ENCODE measurements around the gene UQCC5.

The UQCC5 gene

DNA sequence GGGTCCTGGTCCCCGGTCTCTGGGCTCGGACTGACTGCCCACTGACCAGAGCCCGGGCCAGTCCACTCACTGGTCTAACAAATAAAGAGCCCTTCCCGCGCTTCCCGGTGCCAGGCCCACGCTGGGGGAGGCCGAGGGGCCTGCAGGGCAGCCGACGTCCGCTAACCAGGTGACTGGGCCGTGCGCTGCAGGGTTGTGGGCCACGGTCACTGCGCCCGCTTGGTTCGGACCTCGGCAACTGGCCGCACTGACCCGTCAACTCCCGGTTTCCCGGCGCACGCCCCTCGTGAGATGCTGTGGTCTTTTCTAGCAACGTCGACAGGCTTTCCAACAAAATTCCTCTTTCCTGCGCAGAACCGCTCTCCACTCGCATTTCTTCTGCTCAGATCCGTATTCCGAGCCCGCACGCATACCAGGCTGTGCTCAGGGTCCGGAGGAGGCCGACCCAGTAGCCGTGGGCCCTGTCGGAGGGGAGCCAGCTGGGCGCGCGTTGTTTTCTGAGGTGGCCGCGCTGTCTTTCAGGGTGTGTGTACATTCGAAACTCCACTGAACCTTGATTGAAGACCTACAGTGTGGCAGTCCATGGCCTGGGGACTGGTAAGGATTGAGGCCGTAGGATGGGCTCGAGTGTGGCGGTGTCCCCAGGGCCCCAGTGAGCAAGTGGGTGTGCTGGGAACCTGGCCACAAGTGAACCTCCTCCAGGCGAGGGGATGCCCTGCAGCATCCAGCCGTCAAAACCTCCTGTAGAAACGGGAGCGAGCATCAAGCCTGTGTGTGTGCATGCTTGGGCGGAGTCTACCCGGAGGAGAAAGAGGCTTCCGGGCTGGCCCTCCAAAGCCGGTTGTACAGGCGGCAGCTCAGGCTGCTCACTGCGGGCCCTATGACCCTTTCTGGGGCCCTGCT is 1.9 kb upstream of the UQCC5 start:
- DNase-seq: no peak

DNA sequence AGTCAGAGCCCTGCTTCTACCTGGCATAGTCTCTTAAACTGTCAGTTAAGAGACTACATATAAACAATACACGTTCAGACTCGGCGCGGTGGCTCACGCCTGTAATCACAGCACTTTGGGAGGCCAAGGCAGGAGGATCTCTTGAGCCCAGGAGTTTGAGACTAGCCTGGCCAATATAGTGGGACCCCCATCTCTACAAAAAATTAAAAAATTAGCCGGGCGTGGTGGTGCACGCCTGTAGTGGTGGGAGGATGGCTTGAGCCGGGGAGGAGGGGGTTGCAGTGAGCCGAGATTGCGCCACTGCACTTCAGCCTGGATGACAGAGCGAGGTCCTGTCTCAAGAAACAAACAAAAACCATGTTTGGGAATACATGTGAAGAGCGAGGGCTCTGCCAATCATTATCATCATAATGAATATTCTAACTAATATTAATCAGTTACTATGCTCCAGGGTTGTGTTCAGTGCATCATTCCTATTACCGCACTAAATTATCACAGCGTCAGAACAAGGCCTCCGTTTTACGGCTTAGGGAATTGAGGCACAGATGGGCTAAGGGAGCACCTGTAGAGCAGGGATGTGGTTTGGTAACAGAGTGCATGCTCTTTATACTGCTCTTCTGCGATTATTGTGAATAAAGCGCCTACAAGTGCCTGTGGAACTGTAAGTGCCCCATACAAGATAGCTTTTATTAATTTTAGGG is 844 bp upstream of the UQCC5 start:
- no peak for DNase-seq

GRCh38 chr3:52536112-52536368 is 365 bp upstream of the UQCC5 start:
- DNase-seq: no peak

- peak in 1 of 2 donors; percentile 13 for DNase-seq
Observed at GRCh38 chr3:52537165-52537620, 788 bp downstream of the UQCC5 start.

DNA sequence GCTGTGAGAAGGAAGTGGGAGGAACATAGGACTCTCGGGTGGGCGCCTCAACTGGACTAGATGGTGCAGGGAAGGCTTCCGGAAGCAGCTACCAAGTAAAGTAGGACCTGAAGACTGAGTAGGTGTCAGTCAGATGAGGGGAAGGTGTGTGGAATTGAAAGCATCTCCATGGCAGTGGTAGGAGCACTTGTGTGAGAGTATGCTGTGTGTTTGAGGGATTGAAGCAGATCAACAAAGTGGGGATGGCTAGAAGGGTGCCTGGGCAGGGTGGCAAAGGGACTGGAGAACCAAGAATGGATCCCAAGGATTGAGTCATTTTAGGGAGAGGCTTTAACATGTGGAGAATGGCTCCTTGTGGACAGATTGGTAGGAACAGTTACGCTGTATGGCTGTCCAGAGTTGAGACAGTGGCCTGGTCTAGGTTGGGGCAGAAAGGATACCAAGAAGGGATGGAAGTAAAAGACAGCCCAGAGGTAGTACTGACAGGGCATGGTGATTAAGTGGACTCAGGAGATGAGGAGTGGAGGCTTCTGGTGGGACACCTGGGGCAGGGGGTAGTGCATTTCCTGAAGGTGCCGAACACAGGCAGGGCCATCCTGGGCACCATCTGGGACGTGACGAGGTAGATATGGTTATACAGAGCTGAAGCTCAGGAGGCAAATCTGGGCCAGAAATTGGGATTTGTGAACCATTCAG is 1.5 kb downstream of the UQCC5 start:
- DNase-seq: no peak

- peak in 1 of 2 donors; percentile 14 for DNase-seq
Observed at GRCh38 chr3:52539010-52539653, 2.7 kb downstream of the UQCC5 start.

DNA sequence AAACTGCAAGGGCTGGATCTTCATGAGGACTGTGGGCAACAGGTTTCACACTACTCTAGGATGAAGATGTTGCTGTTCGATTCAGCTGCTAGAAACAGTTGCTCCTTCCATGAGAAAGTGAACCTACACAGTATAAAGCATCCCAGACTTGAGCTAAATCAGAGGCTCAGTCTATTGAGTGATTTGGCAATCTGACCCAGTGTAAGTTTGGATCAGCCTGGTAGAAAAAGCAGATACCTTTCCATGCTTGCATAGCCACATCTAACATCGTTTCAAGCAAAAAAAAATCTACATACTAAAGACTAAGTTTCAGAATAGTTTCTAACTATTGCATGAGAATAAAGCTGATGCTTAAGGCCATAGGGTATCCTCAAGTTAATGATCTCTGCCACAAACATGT is 4.6 kb downstream of the UQCC5 start:
- no peak for DNase-seq

GRCh38 chr3:52544937-52545336 is 8.5 kb downstream of the UQCC5 start:
- no peak for DNase-seq

DNA sequence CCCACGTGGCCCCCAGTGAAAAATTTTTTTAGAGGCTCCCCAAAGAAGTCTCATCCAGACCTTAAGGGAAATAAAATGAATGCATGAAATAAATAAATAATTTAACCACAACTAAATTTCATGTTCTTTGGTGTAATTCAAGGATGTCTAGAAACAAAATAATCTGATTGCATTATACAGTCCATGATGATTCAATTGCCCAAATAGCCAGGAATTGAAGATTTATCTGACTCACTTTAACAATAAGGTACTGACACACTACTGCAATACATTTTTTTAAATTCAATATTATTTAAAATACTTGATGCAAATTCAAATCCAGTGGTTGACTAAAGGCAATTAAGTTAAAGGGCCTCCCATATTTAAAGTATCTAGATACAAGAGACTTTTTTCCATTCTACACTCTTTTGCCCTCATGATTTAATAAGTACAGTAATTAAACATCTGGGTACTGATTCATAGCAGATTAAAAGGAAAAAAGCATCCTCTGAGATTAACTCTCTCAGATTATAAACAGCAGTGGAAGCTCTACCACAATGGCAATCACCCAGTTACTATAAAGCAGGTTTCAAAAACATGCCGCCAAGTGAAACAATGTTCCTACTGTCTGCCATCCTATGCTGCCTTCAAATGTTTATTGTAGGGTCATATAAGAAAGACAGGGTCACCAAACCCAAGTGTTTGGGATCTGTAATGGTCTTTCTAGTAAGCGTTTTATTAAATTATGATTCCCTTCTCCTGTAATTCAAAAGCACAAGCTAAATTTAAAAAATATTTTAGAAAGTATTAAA is 9.9 kb downstream of the UQCC5 start:
- no peak for DNase-seq

DNA sequence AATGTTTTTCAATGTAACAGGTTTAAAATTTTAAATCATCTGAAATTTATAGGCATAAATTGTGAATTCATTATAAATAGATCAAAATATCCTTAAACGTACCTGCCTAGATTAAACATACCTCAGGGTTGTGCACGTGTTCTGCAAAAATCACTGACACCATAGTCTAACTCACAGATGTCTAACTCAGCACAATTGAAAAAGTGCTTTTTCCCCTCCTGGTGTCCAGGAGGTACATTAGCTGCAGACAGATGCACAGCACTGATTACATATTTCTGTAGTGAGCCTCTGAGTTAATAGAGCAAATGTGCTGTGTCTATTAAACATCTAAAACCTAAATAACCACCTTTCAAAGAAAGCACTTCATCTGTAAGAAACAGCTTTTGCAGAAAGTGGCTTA is 10.7 kb downstream of the UQCC5 start:
- DNase-seq: no peak

DNA sequence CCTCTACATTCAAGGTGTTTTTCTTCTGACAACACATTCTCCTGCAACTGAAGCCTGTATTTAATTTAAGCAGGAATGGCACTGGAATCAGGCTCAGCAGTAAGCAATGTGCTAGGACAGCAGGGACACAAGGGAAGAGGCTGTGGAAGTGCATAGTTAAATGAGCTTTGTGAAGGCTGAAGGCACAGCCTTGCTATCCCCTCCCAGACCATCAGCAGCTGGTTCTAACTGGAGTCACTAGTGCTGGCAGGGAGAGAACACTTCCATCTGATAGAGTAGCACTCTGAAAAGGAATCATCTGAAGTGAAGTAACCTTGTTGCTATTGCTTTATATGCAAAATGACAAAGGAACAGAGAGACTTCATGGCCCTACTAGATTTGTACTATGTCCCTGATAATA is 14.7 kb downstream of the UQCC5 start:
- DNase-seq: no peak

DNA sequence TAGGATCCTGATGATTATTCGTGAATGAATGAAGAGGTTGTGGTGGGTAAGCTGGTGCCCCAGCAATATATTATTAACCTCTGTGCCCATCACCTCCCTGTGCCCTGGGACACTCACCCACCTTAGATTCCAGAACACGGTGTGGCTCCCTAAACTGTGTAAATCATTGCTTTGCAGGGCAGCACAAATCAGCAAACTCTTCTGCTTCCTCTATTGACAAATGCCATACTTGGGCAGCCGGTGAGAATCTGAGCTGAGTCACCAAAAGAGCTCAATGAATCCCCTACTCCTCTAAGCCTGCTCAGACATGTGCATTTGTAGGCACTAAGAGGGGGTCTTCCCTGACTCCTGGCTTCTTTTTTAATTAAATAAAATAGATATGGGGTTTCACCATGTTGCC is 15.7 kb downstream of the UQCC5 start:
- no peak for DNase-seq

DNA sequence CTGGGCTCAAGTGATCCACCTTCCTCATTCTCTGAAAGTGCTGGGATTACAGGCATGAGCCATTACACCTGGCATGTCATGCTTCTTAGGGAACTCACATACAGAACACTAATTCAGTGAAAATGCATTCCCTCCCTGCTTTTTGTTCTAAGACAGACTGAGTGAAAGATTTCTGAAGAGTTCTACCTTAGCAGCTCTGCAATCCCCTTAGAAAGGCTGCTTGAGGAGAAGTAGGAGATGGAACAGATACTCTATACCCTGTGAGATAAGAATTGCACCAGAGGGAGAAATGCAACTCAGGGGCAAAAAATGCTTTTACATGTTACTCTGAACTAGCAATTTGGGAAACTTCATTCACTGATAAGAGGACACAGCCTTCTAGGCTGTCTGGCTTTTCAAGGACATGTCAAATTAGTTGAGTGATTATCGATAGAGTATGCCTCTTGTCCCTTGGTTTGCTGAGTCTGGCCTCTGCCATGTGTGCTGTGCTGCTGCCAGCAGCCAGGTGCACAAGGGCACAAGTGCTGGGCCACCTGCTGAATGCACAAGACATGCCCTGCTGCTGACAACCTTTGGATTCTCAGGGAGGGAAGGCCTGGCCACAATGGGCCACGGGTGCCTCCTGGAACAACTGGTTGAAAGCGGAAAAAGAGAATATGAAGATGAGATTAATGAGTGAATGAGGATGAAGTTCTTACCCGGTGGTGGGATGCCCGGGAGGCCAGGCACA is 17.8 kb downstream of the UQCC5 start:
- DNase-seq: no peak

- no peak for DNase-seq
Observed at GRCh38 chr3:52555056-52555455, 18.7 kb downstream of the UQCC5 start.

GRCh38 chr3:52557011-52557960 is 20.9 kb downstream of the UQCC5 start:
- no peak for DNase-seq

- no peak for DNase-seq
Observed at GRCh38 chr3:52558436-52558835, 22.0 kb downstream of the UQCC5 start.

DNA sequence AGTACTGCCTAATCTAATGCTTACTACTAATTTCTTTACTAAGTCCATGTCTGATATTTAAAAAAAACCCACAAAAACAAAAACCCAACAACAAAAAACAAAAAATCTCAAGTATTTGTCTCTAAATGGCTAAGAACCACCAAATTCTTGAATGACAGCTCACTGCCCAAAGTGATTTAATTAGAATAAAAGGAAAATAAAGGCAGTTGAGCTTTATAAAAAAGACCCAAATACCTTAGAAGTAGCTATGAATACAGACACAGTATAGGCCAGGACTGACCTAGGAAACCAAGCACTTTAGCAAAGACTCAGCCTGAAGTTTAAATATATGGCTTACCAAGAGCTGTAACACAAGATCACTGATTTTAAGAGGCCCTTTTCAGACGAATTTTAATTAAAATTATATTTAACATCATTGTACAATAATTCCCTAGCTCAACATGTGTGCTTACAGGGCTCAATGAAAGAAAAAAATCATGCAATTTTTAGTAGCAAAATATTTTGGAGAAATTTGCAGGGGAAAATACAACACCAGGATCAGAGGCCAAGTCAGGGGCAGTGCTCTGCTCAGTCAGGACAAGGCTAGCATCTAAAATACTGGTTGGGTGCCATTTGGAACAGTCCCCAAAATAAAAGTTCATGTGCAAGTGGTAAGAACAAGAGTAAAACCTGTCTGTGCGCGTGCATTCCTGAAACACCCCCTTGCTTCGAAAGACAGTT is 24.8 kb downstream of the UQCC5 start:
- DNase-seq: no peak

DNA sequence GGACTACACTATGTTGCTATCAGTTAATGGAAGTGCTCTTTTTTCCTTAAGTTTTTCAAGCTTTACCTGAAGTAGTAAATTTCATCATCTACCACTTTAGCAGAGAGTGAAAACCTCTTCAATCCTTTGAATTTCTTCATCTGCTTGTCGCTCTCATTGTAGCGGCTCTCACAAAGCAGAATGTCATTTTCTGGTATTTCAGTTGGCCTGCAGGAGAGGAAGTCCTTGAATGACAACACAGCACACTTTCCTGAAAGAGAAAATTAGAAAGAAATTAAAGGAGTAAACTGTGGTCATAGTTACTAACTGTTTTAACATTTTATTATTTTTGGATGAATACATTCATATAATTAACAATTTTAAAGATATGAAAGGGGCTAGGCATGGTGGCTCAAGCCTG is 27.6 kb downstream of the UQCC5 start:
- DNase-seq: no peak

DNA sequence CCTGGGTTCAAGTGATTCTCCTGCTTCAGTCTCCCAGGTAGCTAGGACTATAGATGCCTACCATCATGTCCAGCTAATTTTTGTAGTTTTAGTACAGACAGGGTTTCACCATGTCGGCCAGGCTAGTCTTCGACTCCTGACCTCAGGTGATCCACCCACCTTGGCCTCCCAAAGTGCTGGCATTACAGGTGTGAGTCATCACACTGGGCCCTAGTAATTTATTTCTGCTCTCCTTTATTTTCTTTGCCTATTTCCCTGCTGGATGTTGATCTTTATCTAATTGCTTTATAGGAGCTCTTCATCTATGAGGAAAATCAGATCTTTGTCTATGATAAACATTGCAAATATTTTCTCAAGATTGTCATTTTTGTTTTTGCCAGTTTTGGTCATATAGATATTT is 31.7 kb downstream of the UQCC5 start:
- DNase-seq: no peak

- no peak for DNase-seq
Observed at GRCh38 chr3:52570076-52570475, 33.7 kb downstream of the UQCC5 start.

All from inflammatory macrophage (primary cell).